ENCODE measurements around the gene KIF26B.

KIF26B gene

DNA sequence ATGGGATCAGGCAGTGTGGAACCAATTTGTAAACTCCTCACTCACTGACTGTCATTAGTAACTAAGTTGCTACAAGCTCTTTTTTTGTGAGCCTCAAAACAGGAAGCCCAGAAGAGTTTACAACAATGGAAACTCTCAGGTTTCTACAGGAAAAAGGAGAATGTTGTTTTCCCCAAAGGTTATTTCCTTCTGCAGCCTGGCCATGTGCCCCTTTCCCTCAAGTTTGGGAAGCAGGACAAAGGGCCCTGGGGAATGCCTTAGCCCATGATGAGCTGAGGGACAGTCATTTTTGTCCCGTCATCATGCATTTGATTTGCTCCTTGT is 395.9 kb downstream of the KIF26B start:
- Histone ChIP-seq H3K27me3 (ENCODE audit: insufficient read depth, low read length) (no peaks in the 10 kb centered on the region; the same call in 1 of the 2 replicates), H3K9ac (ENCODE audit: low read length) (no peak overlapping the region), H3K36me3 (ENCODE audit: insufficient read depth, low read length) (no peaks in the 10 kb centered on the region), H2AFZ (ENCODE audit: low read length) (no peak overlapping the region), H3K9me3 (ENCODE audit: low read length) (no peaks in the 10 kb centered on the region), H4K20me1 (ENCODE audit: insufficient read depth, low read length) (no peaks in the 10 kb centered on the region), H3K27ac (ENCODE audit: low read depth, low read length, poor library complexity, severe bottlenecking) (no peak overlapping the region), H3K4me2 (ENCODE audit: low read length) (no peak overlapping the region), H3K4me1 (ENCODE audit: insufficient read depth, low read length, severe bottlenecking) (no peaks in the 10 kb centered on the region), H3K9me2 (ENCODE audit: low read depth, low read length) (no peaks in the 10 kb centered on the region), H3K79me2 (ENCODE audit: insufficient read depth, low read length) (no peaks in the 10 kb centered on the region), H3K4me3 (ENCODE audit: low read depth, low read length, poor library complexity, severe bottlenecking) (no peak overlapping the region), H3F3A (ENCODE audit: insufficient read depth, low read length) (no peaks in the 10 kb centered on the region)
- no peak for TF ChIP-seq EZH2 (IDR thresholded peaks at IDR 0.05; ENCODE audit: borderline replicate concordance, low read length)
- TF ChIP-seq CTCF (IDR thresholded peaks at IDR 0.05; ENCODE audit: low read length) = no peak

- Histone ChIP-seq H3K4me3 (ENCODE audit: low read depth, low read length, poor library complexity, severe bottlenecking) (no peak overlapping the region), H3K9me3 (ENCODE audit: low read length) (no peaks in the 10 kb centered on the region), H3K79me2 (ENCODE audit: insufficient read depth, low read length) (no peaks in the 10 kb centered on the region), H3K36me3 (ENCODE audit: insufficient read depth, low read length) (no peaks in the 10 kb centered on the region), H3K4me2 (ENCODE audit: low read length) (no peak overlapping the region), H4K20me1 (ENCODE audit: insufficient read depth, low read length) (no peaks in the 10 kb centered on the region), H2AFZ (ENCODE audit: low read length) (no peak overlapping the region), H3K9me2 (ENCODE audit: low read depth, low read length) (no peaks in the 10 kb centered on the region), H3K27ac (ENCODE audit: low read depth, low read length, poor library complexity, severe bottlenecking) (no peak overlapping the region), H3K4me1 (ENCODE audit: insufficient read depth, low read length, severe bottlenecking) (no peaks in the 10 kb centered on the region), H3K27me3 (ENCODE audit: insufficient read depth, low read length) (no peaks in the 10 kb centered on the region; the same call in 1 of the 2 replicates), H3K9ac (ENCODE audit: low read length) (no peak overlapping the region), H3F3A (ENCODE audit: insufficient read depth, low read length) (no peaks in the 10 kb centered on the region)
- TF ChIP-seq EZH2 (IDR thresholded peaks at IDR 0.05; ENCODE audit: borderline replicate concordance, low read length) (no peak), CTCF (IDR thresholded peaks at IDR 0.05; ENCODE audit: low read length) (no peak)
These were observed 396.8 kb downstream of the KIF26B start for GRCh38 chr1:245551536-245551935.

GRCh38 chr1:245552331-245552730 is 397.5 kb downstream of the KIF26B start:
- H3K4me3 ChIP-seq (ENCODE audit: low read depth, low read length, poor library complexity, severe bottlenecking) = no peak overlapping the region
- no peaks in the 10 kb centered on the region for H3K36me3 ChIP-seq (ENCODE audit: insufficient read depth, low read length)
- no peak overlapping the region for H3K4me2 ChIP-seq (ENCODE audit: low read length)
- no peaks in the 10 kb centered on the region; the same call in 1 of the 2 replicates for H3K27me3 ChIP-seq (ENCODE audit: insufficient read depth, low read length)
- no peak overlapping the region for H3K9ac ChIP-seq (ENCODE audit: low read length)
- TF ChIP-seq EZH2 (IDR thresholded peaks at IDR 0.05; ENCODE audit: borderline replicate concordance, low read length) = no peak
- TF ChIP-seq CTCF (IDR thresholded peaks at IDR 0.05; ENCODE audit: low read length) = no peak
- H3F3A ChIP-seq (ENCODE audit: insufficient read depth, low read length) = no peaks in the 10 kb centered on the region
- H3K9me2 ChIP-seq (ENCODE audit: low read depth, low read length) = no peaks in the 10 kb centered on the region
- no peaks in the 10 kb centered on the region for H3K9me3 ChIP-seq (ENCODE audit: low read length)
- H3K27ac ChIP-seq (ENCODE audit: low read depth, low read length, poor library complexity, severe bottlenecking) = no peak overlapping the region
- H3K79me2 ChIP-seq (ENCODE audit: insufficient read depth, low read length) = no peaks in the 10 kb centered on the region
- no peak overlapping the region for H2AFZ ChIP-seq (ENCODE audit: low read length)
- H4K20me1 ChIP-seq (ENCODE audit: insufficient read depth, low read length) = no peaks in the 10 kb centered on the region
- no peaks in the 10 kb centered on the region for H3K4me1 ChIP-seq (ENCODE audit: insufficient read depth, low read length, severe bottlenecking)
